Endothelial cell of umbilical vein (primary cell): ENCODE data around the gene SHISA6. TPM values are rescaled to one million over a fixed set of nuclear protein-coding genes. Genes with fewer than 3 reads are reported as not detected.

Source experiments
- BruUV-seq: library from RNA; stranded (reverse); fragments of 400-500 nt; replicated peaks from 2 replicates; lab custom pipeline; 2021; lab: Mats Ljungman, UMichigan
- CTCF ChIA-PET: fragments of 300-600, 350-600 bp; sonication (Branson Sonifier 250); formaldehyde crosslinking; loops from one replicate; lab custom pipeline; 2021; ENCODE audit warnings: antibody characterized with exemption, inconsistent platforms; lab: Charles Lee
- POLR2A ChIA-PET: fragments of 300-600, 350-600 bp; sonication (Branson Sonifier 250); formaldehyde crosslinking; loops from one replicate; lab custom pipeline; 2021; ENCODE audit warnings: antibody characterized with exemption, inconsistent platforms; lab: Charles Lee
- DNase-seq: peaks from one replicate; pipeline ENCODE4 v3.0.0-alpha.2; 2011; ENCODE audit warnings: low read depth, low spot score
- FAIRE-seq: peaks from 2 replicates; lab custom pipeline; 2011; peaks lifted over from hg19 to GRCh38; lab: Jason Lieb, UNC
- H2AFZ ChIP-seq: 2 replicates; pipeline ENCODE4 v1.6.0; 2012; ENCODE audit warnings: low read depth, low read length, control low read depth, inconsistent platforms
- H3K27ac ChIP-seq: 2 replicates; pipeline ENCODE4 v1.5.1; 2011; ENCODE audit warnings: low read depth, mild to moderate bottlenecking, control low read depth, low read length, moderate library complexity; ENCODE audit not compliant: insufficient read depth
- H3K27me3 ChIP-seq, 2 experiments: 2 replicates each; pipeline versions ENCODE4 v1.6.0 to v1.6.1; 2011; ENCODE audit warnings: low read length in 2 of 2, mixed read lengths in 1 of 2; ENCODE audit not compliant: control insufficient read depth in 2 of 2, insufficient read depth in 2 of 2
- H3K36me3 ChIP-seq, 2 experiments: 2 replicates in 1 of 2; 3 replicates in 1 of 2; pipeline ENCODE4 v1.5.1; 2011; ENCODE audit warnings: low read length in 2 of 2, mild to moderate bottlenecking in 1 of 2, moderate library complexity in 1 of 2; ENCODE audit not compliant: control insufficient read depth in 2 of 2, insufficient read depth in 2 of 2; ENCODE audit errors: extremely low read depth in 1 of 2
- H3K4me1 ChIP-seq: 3 replicates; pipeline ENCODE4 v1.5.1; 2011; ENCODE audit warnings: mild to moderate bottlenecking, low read length; ENCODE audit not compliant: control insufficient read depth, insufficient read depth; ENCODE audit errors: extremely low read depth
- H3K4me2 ChIP-seq: 2 replicates; pipeline ENCODE4 v1.6.1; 2011; ENCODE audit warnings: low read length, control low read depth, mixed read lengths; ENCODE audit not compliant: insufficient read depth
- H3K4me3 ChIP-seq, 3 experiments: fragments of 200-600 bp in 1 of 3; sonication (generic), shearing (Covaris generic) in 1 of 3; replicated peaks in 1 of 3; 2 replicates each; pipeline ENCODE4 v1.5.1; 2011 to 2016; ENCODE audit warnings: control low read depth in 3 of 3, low read length in 3 of 3, mild to moderate bottlenecking in 2 of 3, inconsistent platforms in 1 of 3, low read depth in 1 of 3, moderate library complexity in 1 of 3; ENCODE audit not compliant: insufficient read depth in 1 of 3
- H3K79me2 ChIP-seq: 2 replicates; pipeline ENCODE4 v1.6.0; 2012; ENCODE audit warnings: low read length, inconsistent platforms; ENCODE audit not compliant: control insufficient read depth, insufficient read depth
- H3K9ac ChIP-seq: replicated peaks from 2 replicates; pipeline ENCODE3; 2011; ENCODE audit warnings: low read length, control low read depth; ENCODE audit not compliant: insufficient read depth; ENCODE audit errors: extremely low read depth
- H3K9me1 ChIP-seq: replicated peaks from 3 replicates; pipeline ENCODE4 v1.6.0; 2011; ENCODE audit warnings: mild to moderate bottlenecking, low read length; ENCODE audit not compliant: control insufficient read depth, insufficient read depth; ENCODE audit errors: extremely low read depth
- H3K9me3 ChIP-seq: replicated peaks from 2 replicates; pipeline ENCODE4 v1.5.1; 2012; ENCODE audit warnings: low read length, inconsistent platforms; ENCODE audit not compliant: control insufficient read depth, insufficient read depth
- H4K20me1 ChIP-seq: replicated peaks from 2 replicates; pipeline ENCODE3; 2011; ENCODE audit warnings: mild to moderate bottlenecking, low read length; ENCODE audit not compliant: control insufficient read depth, insufficient read depth; ENCODE audit errors: extremely low read depth
- EZH2 ChIP-seq: IDR thresholded peaks from 2 replicates; pipeline ENCODE4 v1.6.1; 2012; ENCODE audit warnings: borderline replicate concordance, low read depth, mild to moderate bottlenecking, moderate library complexity, low read length, inconsistent platforms; ENCODE audit not compliant: severe bottlenecking
- FOS ChIP-seq: IDR thresholded peaks from 2 replicates; pipeline ENCODE4 v1.6.1; 2011; ENCODE audit warnings: mild to moderate bottlenecking, low read length, moderate library complexity, borderline replicate concordance; ENCODE audit not compliant: insufficient read depth
- GATA2 ChIP-seq: IDR thresholded peaks from 2 replicates; pipeline ENCODE4 v1.7.0; 2011; ENCODE audit warnings: low read depth, mild to moderate bottlenecking, moderate library complexity, mixed read lengths, low read length; ENCODE audit not compliant: insufficient read length, insufficient read depth
- JUN ChIP-seq: IDR thresholded peaks from 2 replicates; pipeline ENCODE4 v1.6.1; 2011; ENCODE audit warnings: borderline replicate concordance, low read depth; ENCODE audit not compliant: insufficient read length, insufficient read depth
- MYC ChIP-seq: IDR thresholded peaks from one replicate; pipeline ENCODE4 v1.6.1; 2011; ENCODE audit warnings: mild to moderate bottlenecking, low read depth, low read length
- POLR2A ChIP-seq: IDR thresholded peaks from 2 replicates; pipeline ENCODE4 v1.6.1; 2012; ENCODE audit warnings: low read depth, mild to moderate bottlenecking, control low read depth, low read length
- POLR2AphosphoS5 ChIP-seq: IDR thresholded peaks from 2 replicates; pipeline ENCODE4 v1.6.1; 2012; ENCODE audit warnings: low read depth, mild to moderate bottlenecking, control low read depth, low read length, moderate library complexity; ENCODE audit not compliant: insufficient read depth
- dilution Hi-C: fragments of 300-500 bp; cut with MboI; formaldehyde crosslinking; loops from one replicate; pipeline ENCODE4 v1.15.0; 2019; ENCODE audit warnings: low sequenced_read_pairs; ENCODE audit not compliant: extremely low pct_ligation_motif_present
- intact Hi-C: fragments of 100-400 bp; cut with micrococcal nuclease; formaldehyde crosslinking; loops from one replicate; pipeline ENCODE4 v1.10.0; 2022
- polyA plus RNA-seq, 4 experiments: library from polyadenylated mRNA; depleted of rRNA in 3 of 4; stranded (reverse) in 3 of 4; unstranded in 1 of 4; fragments of >200 nt; gene quantifications; 2 replicates each; pipeline versions ENCODE4 v1.2.1 to v1.2.3, GENCODE V29; 2011 to 2012; ENCODE audit warnings: missing spikeins in 1 of 4
- total RNA-seq: library from RNA; stranded (reverse); gene quantifications from 2 replicates; pipeline ENCODE4 v1.2.3, GENCODE V29; 2021
- TF ChIP-seq, protein P1 (sequence below), 2 donors: IDR thresholded peaks; 1 replicate in 1 of 2; 2 replicates in 1 of 2; pipeline ENCODE4 v1.5.1; 2011; ENCODE audit warnings: low read length in 2 of 2, mild to moderate bottlenecking in 2 of 2, moderate library complexity in 2 of 2, control low read depth in 1 of 2, inconsistent platforms in 1 of 2, low read depth in 1 of 2; ENCODE audit not compliant: insufficient read depth in 1 of 2; ENCODE audit errors: extremely low read depth in 1 of 2
- TF ChIP-seq, protein P2 (sequence below): IDR thresholded peaks from 2 replicates; pipeline ENCODE4 v1.6.1; 2011; ENCODE audit not compliant: insufficient read depth, insufficient read length

Gene SHISA6
- total and polyA plus RNA-seq, 2 donors (not counting 3 experiments of a cell fraction or from before 2014, with no cell fraction given), result not detected

DNA sequence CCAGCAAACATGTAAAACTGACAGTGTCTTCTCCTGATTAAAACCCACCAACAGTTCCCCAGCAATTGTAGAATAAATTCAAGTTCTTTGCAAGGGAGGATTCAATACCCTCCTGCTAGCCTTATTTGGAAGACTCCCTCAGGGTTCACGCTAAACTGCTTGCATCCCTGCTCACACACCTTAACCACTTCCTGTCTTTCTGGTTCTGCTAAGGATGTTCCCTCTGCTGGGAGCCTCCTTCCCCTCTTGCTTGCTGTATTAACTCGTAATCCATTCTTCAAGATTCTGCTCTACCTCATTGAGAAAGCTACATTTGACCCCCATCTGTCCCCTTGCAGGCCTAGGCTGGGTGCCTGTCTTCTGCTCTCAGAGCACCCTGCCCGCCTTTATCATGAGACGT lies 2.3 kb upstream of the SHISA6 start:
- DNase-seq (no peak), FAIRE-seq (no peak)
- CTCF ChIA-PET, result no interaction called here

DNA sequence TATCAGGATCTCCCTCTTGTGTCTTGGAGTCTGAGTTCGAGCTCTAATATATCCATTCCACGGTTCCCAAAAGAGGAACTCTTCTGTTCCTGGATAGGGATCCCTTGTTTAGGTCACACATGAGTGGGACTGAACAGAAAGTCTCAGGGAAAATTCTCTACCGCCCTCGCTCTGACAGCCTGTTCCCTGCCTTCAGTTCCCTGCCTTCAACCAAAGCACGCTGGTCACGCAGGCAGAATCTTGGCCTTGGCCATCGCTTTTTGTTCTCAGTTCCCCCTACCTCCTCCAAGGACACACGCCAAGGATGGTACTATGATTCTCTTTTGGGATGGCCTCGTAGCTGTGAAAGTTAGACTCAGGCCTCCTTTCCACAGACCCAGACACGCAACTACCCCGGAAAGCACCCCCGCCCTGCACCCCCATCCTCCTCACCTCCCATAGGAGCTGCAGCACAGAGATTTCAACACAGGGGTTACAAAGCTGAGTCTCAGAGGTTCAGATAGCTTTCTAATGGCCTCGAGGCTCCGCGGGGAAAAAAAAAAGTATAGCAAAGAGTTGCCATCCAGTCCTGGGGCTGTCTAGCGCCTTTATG lies 1.5 kb upstream of the SHISA6 start:
- ChIA-PET CTCF (no interaction called here), POLR2A (no interaction called here)
- intact Hi-C loops, result no loop called here
- Histone ChIP-seq H3K9me3 (peaks cover 2% of the 10 kb centered on the region), H3K36me3 (no peaks in the 10 kb centered on the region), H3K4me3 (no peak overlapping the region), H3K9ac (no peak overlapping the region), H3K4me2 (no peak overlapping the region), H4K20me1 (no peaks in the 10 kb centered on the region), H3K27ac (no peak overlapping the region), H3K79me2 (no peaks in the 10 kb centered on the region), H2AFZ (no peak overlapping the region), H3K4me1 (no peaks in the 10 kb centered on the region), H3K9me1 (no peaks in the 10 kb centered on the region), H3K27me3 (peaks cover 0 to 6% of the 10 kb centered on the region in 2 experiments)
- DNase-seq (no peak), FAIRE-seq (no peak)
- dilution Hi-C loops, result no loop called here
- TF ChIP-seq MYC (no peak), POLR2A (no peak), GATA2 (no peak), JUN (no peak), POLR2AphosphoS5 (no peak), EZH2 (no peak), FOS (no peak)
- TF ChIP-seq, protein P1, sequence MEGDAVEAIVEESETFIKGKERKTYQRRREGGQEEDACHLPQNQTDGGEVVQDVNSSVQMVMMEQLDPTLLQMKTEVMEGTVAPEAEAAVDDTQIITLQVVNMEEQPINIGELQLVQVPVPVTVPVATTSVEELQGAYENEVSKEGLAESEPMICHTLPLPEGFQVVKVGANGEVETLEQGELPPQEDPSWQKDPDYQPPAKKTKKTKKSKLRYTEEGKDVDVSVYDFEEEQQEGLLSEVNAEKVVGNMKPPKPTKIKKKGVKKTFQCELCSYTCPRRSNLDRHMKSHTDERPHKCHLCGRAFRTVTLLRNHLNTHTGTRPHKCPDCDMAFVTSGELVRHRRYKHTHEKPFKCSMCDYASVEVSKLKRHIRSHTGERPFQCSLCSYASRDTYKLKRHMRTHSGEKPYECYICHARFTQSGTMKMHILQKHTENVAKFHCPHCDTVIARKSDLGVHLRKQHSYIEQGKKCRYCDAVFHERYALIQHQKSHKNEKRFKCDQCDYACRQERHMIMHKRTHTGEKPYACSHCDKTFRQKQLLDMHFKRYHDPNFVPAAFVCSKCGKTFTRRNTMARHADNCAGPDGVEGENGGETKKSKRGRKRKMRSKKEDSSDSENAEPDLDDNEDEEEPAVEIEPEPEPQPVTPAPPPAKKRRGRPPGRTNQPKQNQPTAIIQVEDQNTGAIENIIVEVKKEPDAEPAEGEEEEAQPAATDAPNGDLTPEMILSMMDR (IDR thresholded peaks at IDR 0.05; ENCODE audit: extremely low read depth in 1 of 2, insufficient read depth in 1 of 2, low read depth in 1 of 2, low read length in 2 of 2), result no peak
- TF ChIP-seq, protein P2, sequence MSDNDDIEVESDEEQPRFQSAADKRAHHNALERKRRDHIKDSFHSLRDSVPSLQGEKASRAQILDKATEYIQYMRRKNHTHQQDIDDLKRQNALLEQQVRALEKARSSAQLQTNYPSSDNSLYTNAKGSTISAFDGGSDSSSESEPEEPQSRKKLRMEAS, result no peak
- no TSS peak for BruUV-seq

More for the DNA sequence above, 2.3 kb upstream of the SHISA6 start:
- H3K4me1 ChIP-seq, result no peaks in the 10 kb centered on the region
- H3K9me3 ChIP-seq, result peaks cover 2% of the 10 kb centered on the region
- H3K4me3 ChIP-seq, result no peak overlapping the region
- POLR2A ChIA-PET, result no interaction called here
- intact Hi-C loops (no loop called here), dilution Hi-C loops (no loop called here)
- TF ChIP-seq JUN, result no peak
- H2AFZ ChIP-seq, result no peak overlapping the region
- H3K4me2 ChIP-seq, result no peak overlapping the region
- BruUV-seq, result no TSS peak
- no peaks in the 10 kb centered on the region for H3K79me2 ChIP-seq
- no peak overlapping the region for H3K9ac ChIP-seq
- peaks cover 0 to 6% of the 10 kb centered on the region in 2 experiments for H3K27me3 ChIP-seq
- no peaks in the 10 kb centered on the region for H4K20me1 ChIP-seq
- H3K27ac ChIP-seq, result no peak overlapping the region
- H3K36me3 ChIP-seq, result no peaks in the 10 kb centered on the region
- H3K9me1 ChIP-seq, result no peaks in the 10 kb centered on the region
